Endodermal cell (in vitro differentiated cells): ENCODE measurements around the gene DHRS4. TPM values are rescaled to one million over a fixed set of nuclear protein-coding genes. Genes with fewer than 3 reads are reported as not detected.

Experiments used
- DNase-seq: peaks from one replicate; pipeline ENCODE4 v3.0.0-alpha.2; 2017
- H3K27ac ChIP-seq: 2 replicates; pipeline ENCODE4 v1.5.1; 2013; ENCODE audit warnings: mild to moderate bottlenecking, low read depth, low read length, moderate library complexity
- H3K27me3 ChIP-seq: 2 replicates; pipeline ENCODE4 v1.6.1; 2013; ENCODE audit warnings: mild to moderate bottlenecking, low read length, moderate library complexity; ENCODE audit not compliant: insufficient read depth, control insufficient read depth, poor library complexity, severe bottlenecking
- H3K36me3 ChIP-seq: 2 replicates; pipeline ENCODE4 v1.7.0; 2013; ENCODE audit warnings: mild to moderate bottlenecking, low read length, moderate library complexity; ENCODE audit not compliant: control insufficient read depth, insufficient read depth
- H3K4me1 ChIP-seq: one replicate; pipeline ENCODE4 v1.7.0; 2013; ENCODE audit warnings: low read length; ENCODE audit not compliant: control insufficient read depth, insufficient read depth
- H3K4me3 ChIP-seq: 2 replicates; pipeline ENCODE4 v1.5.1; 2013; ENCODE audit warnings: mild to moderate bottlenecking, low read length, moderate library complexity
- H3K9ac ChIP-seq: 2 replicates; pipeline ENCODE4 v1.6.1; 2013; ENCODE audit warnings: mild to moderate bottlenecking, low read length, moderate library complexity; ENCODE audit not compliant: poor library complexity, severe bottlenecking; ENCODE audit errors: extremely low read depth
- H3K9me3 ChIP-seq: 2 replicates; pipeline ENCODE4 v1.6.1; 2013; ENCODE audit warnings: mild to moderate bottlenecking, low read length, moderate library complexity; ENCODE audit not compliant: control insufficient read depth
- H3K27ac Mint-ChIP-seq: 2 replicates; pipeline ENCODE4 v1.8.0; 2020; ENCODE audit warnings: mixed read lengths
- H3K27me3 Mint-ChIP-seq: 2 replicates; pipeline ENCODE4 v1.8.0; 2021; ENCODE audit warnings: mild to moderate bottlenecking, mixed read lengths; ENCODE audit not compliant: insufficient read depth
- H3K36me3 Mint-ChIP-seq: 2 replicates; pipeline ENCODE4 v1.8.0; 2020; ENCODE audit warnings: low read depth, mixed read lengths
- H3K4me1 Mint-ChIP-seq: 2 replicates; pipeline ENCODE4 v1.8.0; 2020; ENCODE audit warnings: mixed read lengths
- H3K4me3 Mint-ChIP-seq: 2 replicates; pipeline ENCODE4 v1.8.0; 2020; ENCODE audit warnings: mild to moderate bottlenecking, moderate library complexity, mixed read lengths
- H3K9me3 Mint-ChIP-seq: 2 replicates; pipeline ENCODE4 v1.8.0; 2020; ENCODE audit warnings: mild to moderate bottlenecking, mixed read lengths
- WGBS, 2 experiments: methylation state at CpG; one replicate each; pipeline versions ENCODE4 v1.1.5 to v1.1.7; 2013; ENCODE audit warnings: missing lambda C conversion rate in 2 of 2, mixed read lengths in 1 of 2; ENCODE audit not compliant: insufficient coverage in 1 of 2, insufficient read length in 1 of 2; 5-methylcytosine and 5-hydroxymethylcytosine counted together
- total RNA-seq, 2 donors: library from RNA; stranded (reverse); fragmentation: NEBNext Ultra II Directional in 1 of 2; extraction: Animal tissue kit (Norgen Biotek cat#: 25700) in 1 of 2; gene quantifications; 2 replicates in 1 of 2; 3 replicates in 1 of 2; pipeline ENCODE4 v1.2.1, GENCODE V29; 2021
- TF ChIP-seq, protein P1 (sequence below): fragments of 200-600 bp; sonication (generic); conservative IDR thresholded peaks from 2 replicates; pipeline ENCODE4 v1.5.0; 2021; ENCODE audit warnings: antibody characterized with exemption, mild to moderate bottlenecking

Gene DHRS4
- total RNA-seq, 2 donors from 2014 or later: 18.3 to 20.9 TPM

DNA sequence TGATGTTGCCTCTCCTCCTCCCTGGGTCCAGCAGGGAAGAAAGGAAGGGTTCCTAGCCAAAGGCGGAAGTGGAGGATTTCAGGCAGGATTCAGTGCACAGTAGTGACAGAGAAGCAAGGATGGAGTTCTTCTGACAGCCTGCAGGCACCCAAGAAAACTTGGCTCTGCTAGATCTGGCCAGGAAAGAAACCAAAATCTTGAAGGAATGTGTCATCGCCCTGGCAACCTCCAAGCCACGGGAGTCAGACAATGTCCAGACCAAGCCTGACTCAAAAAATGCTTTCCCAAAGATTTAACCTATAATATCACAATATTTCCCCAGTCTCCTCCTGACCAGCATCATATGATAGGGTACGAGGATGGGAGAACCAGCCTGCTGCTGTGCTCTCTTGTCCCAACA lies 22.8 kb upstream of the DHRS4 start:
- no peaks in the 10 kb centered on the region for H3K36me3 Mint-ChIP-seq
- H3K4me1 ChIP-seq: no peaks in the 10 kb centered on the region
- no peak overlapping the region for H3K9ac ChIP-seq
- TF ChIP-seq, protein P1, sequence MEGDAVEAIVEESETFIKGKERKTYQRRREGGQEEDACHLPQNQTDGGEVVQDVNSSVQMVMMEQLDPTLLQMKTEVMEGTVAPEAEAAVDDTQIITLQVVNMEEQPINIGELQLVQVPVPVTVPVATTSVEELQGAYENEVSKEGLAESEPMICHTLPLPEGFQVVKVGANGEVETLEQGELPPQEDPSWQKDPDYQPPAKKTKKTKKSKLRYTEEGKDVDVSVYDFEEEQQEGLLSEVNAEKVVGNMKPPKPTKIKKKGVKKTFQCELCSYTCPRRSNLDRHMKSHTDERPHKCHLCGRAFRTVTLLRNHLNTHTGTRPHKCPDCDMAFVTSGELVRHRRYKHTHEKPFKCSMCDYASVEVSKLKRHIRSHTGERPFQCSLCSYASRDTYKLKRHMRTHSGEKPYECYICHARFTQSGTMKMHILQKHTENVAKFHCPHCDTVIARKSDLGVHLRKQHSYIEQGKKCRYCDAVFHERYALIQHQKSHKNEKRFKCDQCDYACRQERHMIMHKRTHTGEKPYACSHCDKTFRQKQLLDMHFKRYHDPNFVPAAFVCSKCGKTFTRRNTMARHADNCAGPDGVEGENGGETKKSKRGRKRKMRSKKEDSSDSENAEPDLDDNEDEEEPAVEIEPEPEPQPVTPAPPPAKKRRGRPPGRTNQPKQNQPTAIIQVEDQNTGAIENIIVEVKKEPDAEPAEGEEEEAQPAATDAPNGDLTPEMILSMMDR: no peak
- H3K9me3 Mint-ChIP-seq: peaks cover 3% of the 10 kb centered on the region
- peaks cover 2% of the 10 kb centered on the region for H3K4me1 Mint-ChIP-seq
- H3K36me3 ChIP-seq: no peaks in the 10 kb centered on the region
- no peak overlapping the region for H3K27ac ChIP-seq
- H3K27ac Mint-ChIP-seq: no peak overlapping the region
- H3K4me3 ChIP-seq: no peak overlapping the region
- peaks cover 16% of the 10 kb centered on the region for H3K27me3 Mint-ChIP-seq
- no peaks in the 10 kb centered on the region for H3K9me3 ChIP-seq
- no peak overlapping the region for H3K4me3 Mint-ChIP-seq
- DNase-seq: no peak
- WGBS, 2 experiments: 93 to 100% methylated on average over 2 to 4 of the region's 4 CpGs
- H3K27me3 ChIP-seq: no peaks in the 10 kb centered on the region

DNA sequence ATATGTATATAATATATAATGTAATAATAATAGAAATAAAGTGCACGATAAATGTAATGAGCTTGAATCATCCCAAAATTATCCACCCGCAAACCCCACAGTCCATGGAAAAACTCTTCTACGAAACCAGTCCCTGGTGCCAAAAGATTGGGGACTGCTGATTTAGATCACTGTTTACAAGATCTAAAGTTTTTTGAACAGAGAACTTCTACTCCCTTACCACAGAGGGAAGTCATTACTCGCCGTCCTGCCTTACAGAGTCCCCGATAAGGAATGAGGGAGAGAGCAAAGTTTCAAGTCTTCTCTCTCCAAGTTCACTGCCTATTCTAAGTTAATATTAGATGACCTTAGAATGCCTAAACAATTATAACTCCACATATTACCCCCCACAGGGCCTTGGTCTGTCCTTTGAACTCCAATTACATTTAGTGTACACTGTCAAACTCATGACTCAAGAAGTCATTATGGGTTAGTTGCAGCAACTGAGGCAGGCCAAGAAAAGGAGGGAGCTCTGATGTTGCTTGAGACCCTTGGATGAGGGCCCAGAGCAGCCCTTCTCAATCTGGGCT lies 21.8 kb upstream of the DHRS4 start:
- Histone ChIP-seq H3K27me3 (no peaks in the 10 kb centered on the region), H3K4me3 (no peak overlapping the region), H3K27ac (no peak overlapping the region), H3K36me3 (no peaks in the 10 kb centered on the region), H3K4me1 (no peaks in the 10 kb centered on the region), H3K9me3 (no peaks in the 10 kb centered on the region), H3K9ac (no peak overlapping the region)
- no peaks in the 10 kb centered on the region for H3K36me3 Mint-ChIP-seq
- WGBS, 2 experiments: 98% methylated on average over 6 of the region's 6 CpGs; no CpG with 5 or more reads in 1 of the 2 experiments
- no peak for DNase-seq
- no peak overlapping the region for H3K27ac Mint-ChIP-seq
- H3K27me3 Mint-ChIP-seq: peaks cover 21% of the 10 kb centered on the region
- H3K4me1 Mint-ChIP-seq: peaks cover 2% of the 10 kb centered on the region
- TF ChIP-seq, protein P1: no peak
- H3K4me3 Mint-ChIP-seq: no peak overlapping the region
- H3K9me3 Mint-ChIP-seq: peaks cover 3% of the 10 kb centered on the region

DNA sequence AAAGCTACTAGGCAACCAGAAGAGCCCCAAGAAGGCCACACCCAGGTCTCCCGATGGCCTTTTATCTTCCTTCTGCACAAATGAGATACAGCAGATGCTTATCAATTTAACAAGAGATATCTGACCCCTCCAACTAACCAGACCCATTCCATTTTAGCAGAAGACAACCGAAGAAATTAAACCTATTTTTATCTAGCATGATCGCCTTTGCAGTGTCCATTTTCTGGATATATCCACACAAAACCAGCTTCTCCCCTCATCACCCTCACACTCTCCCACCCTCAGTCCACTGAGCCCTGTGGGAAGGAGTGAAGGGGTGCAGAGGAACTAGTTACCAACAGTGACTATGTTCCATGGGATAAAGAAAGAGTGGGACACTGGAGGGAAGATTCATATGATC lies 20.9 kb upstream of the DHRS4 start:
- TF ChIP-seq, protein P1: no peak
- H3K4me1 ChIP-seq: no peaks in the 10 kb centered on the region
- Mint-ChIP-seq H3K4me1 (peaks cover 2% of the 10 kb centered on the region), H3K36me3 (no peaks in the 10 kb centered on the region), H3K9me3 (peaks cover 3% of the 10 kb centered on the region), H3K27me3 (peaks cover 21% of the 10 kb centered on the region), H3K4me3 (no peak overlapping the region), H3K27ac (no peak overlapping the region)
- H3K36me3 ChIP-seq: no peaks in the 10 kb centered on the region
- H3K27ac ChIP-seq: no peak overlapping the region
- DNase-seq: no peak
- no peak overlapping the region for H3K4me3 ChIP-seq
- no peak overlapping the region for H3K9ac ChIP-seq
- H3K9me3 ChIP-seq: no peaks in the 10 kb centered on the region
- WGBS, 2 experiments: 90 to 100% methylated on average over 2 to 3 of the region's 3 CpGs
- H3K27me3 ChIP-seq: no peaks in the 10 kb centered on the region
